Esophagus muscularis mucosa (tissue), 4 donors: ENCODE data around the gene PRKAG2.

ENCODE experiments used
- EP300 ChIP-seq: sonication (generic); formaldehyde crosslinking; IDR thresholded peaks from one replicate; pipeline ENCODE4 v1.6.1; 2017; ENCODE audit warnings: antibody characterized with exemption
- POLR2A ChIP-seq: fragments of 450-650 bp; IDR thresholded peaks from one replicate; pipeline ENCODE4 v1.6.1; 2017; ENCODE audit warnings: antibody characterized with exemption, moderate library complexity, mild to moderate bottlenecking, low read depth
- TF ChIP-seq, protein P1 (sequence below), 3 experiments: fragments of 200-600 bp in 2 of 3; fragments of 450-650 bp in 1 of 3; sonication (generic) in 2 of 3; IDR thresholded peaks; one replicate each; pipeline ENCODE4 v1.5.1; 2017 to 2019; ENCODE audit warnings: antibody characterized with exemption in 3 of 3, mild to moderate bottlenecking in 2 of 3, moderate library complexity in 1 of 3

DNA sequence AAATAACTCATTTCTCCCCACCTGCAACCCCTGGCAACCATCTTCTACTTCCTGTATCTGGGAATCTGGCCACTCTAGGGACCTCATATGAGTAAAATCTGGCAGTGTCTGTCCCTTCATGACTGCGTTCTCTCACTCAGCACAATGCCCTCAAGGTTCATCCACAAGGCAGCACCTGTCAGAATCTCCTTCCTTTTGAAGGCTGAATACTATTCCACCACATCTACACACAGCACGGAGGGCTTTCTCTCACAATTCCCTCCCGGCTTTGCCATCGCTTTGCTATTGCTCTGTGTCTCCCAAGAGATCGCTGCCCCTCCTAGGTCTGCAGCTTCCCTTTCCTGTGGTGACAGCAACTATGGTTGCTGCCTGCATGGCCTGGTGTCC lies 182.5 kb downstream of the PRKAG2 start:
- TF ChIP-seq EP300 (no peak), POLR2A (no peak)
- TF ChIP-seq, protein P1, sequence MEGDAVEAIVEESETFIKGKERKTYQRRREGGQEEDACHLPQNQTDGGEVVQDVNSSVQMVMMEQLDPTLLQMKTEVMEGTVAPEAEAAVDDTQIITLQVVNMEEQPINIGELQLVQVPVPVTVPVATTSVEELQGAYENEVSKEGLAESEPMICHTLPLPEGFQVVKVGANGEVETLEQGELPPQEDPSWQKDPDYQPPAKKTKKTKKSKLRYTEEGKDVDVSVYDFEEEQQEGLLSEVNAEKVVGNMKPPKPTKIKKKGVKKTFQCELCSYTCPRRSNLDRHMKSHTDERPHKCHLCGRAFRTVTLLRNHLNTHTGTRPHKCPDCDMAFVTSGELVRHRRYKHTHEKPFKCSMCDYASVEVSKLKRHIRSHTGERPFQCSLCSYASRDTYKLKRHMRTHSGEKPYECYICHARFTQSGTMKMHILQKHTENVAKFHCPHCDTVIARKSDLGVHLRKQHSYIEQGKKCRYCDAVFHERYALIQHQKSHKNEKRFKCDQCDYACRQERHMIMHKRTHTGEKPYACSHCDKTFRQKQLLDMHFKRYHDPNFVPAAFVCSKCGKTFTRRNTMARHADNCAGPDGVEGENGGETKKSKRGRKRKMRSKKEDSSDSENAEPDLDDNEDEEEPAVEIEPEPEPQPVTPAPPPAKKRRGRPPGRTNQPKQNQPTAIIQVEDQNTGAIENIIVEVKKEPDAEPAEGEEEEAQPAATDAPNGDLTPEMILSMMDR (IDR thresholded peaks at IDR 0.05) = no peak
